Endothelial cell of umbilical vein (primary cell): ENCODE data around the gene ERCC8. TPM values are rescaled to one million over a fixed set of nuclear protein-coding genes. Genes with fewer than 3 reads are reported as not detected.

Source experiments
- BruUV-seq: library from RNA; stranded (reverse); fragments of 400-500 nt; replicated peaks from 2 replicates; lab custom pipeline; 2021; lab: Mats Ljungman, UMichigan
- CTCF ChIA-PET: fragments of 300-600, 350-600 bp; sonication (Branson Sonifier 250); formaldehyde crosslinking; loops from one replicate; lab custom pipeline; 2021; ENCODE audit warnings: antibody characterized with exemption, inconsistent platforms; lab: Charles Lee
- POLR2A ChIA-PET: fragments of 300-600, 350-600 bp; sonication (Branson Sonifier 250); formaldehyde crosslinking; loops from one replicate; lab custom pipeline; 2021; ENCODE audit warnings: antibody characterized with exemption, inconsistent platforms; lab: Charles Lee
- DNase-seq: peaks from one replicate; pipeline ENCODE4 v3.0.0-alpha.2; 2011; ENCODE audit warnings: low read depth, low spot score
- FAIRE-seq: peaks from 2 replicates; lab custom pipeline; 2011; peaks lifted over from hg19 to GRCh38; lab: Jason Lieb, UNC
- H2AFZ ChIP-seq: 2 replicates; pipeline ENCODE4 v1.6.0; 2012; ENCODE audit warnings: low read depth, low read length, control low read depth, inconsistent platforms
- H3K27ac ChIP-seq: 2 replicates; pipeline ENCODE4 v1.5.1; 2011; ENCODE audit warnings: low read depth, mild to moderate bottlenecking, control low read depth, low read length, moderate library complexity; ENCODE audit not compliant: insufficient read depth
- H3K27me3 ChIP-seq, 2 experiments: 2 replicates each; pipeline versions ENCODE4 v1.6.0 to v1.6.1; 2011; ENCODE audit warnings: low read length in 2 of 2, mixed read lengths in 1 of 2; ENCODE audit not compliant: control insufficient read depth in 2 of 2, insufficient read depth in 2 of 2
- H3K36me3 ChIP-seq, 2 experiments: 2 replicates in 1 of 2; 3 replicates in 1 of 2; pipeline ENCODE4 v1.5.1; 2011; ENCODE audit warnings: low read length in 2 of 2, mild to moderate bottlenecking in 1 of 2, moderate library complexity in 1 of 2; ENCODE audit not compliant: control insufficient read depth in 2 of 2, insufficient read depth in 2 of 2; ENCODE audit errors: extremely low read depth in 1 of 2
- H3K4me1 ChIP-seq: 3 replicates; pipeline ENCODE4 v1.5.1; 2011; ENCODE audit warnings: mild to moderate bottlenecking, low read length; ENCODE audit not compliant: control insufficient read depth, insufficient read depth; ENCODE audit errors: extremely low read depth
- H3K4me2 ChIP-seq: 2 replicates; pipeline ENCODE4 v1.6.1; 2011; ENCODE audit warnings: low read length, control low read depth, mixed read lengths; ENCODE audit not compliant: insufficient read depth
- H3K4me3 ChIP-seq, 3 experiments: fragments of 200-600 bp in 1 of 3; sonication (generic), shearing (Covaris generic) in 1 of 3; replicated peaks in 1 of 3; 2 replicates each; pipeline ENCODE4 v1.5.1; 2011 to 2016; ENCODE audit warnings: control low read depth in 3 of 3, low read length in 3 of 3, mild to moderate bottlenecking in 2 of 3, inconsistent platforms in 1 of 3, low read depth in 1 of 3, moderate library complexity in 1 of 3; ENCODE audit not compliant: insufficient read depth in 1 of 3
- H3K79me2 ChIP-seq: 2 replicates; pipeline ENCODE4 v1.6.0; 2012; ENCODE audit warnings: low read length, inconsistent platforms; ENCODE audit not compliant: control insufficient read depth, insufficient read depth
- H3K9ac ChIP-seq: replicated peaks from 2 replicates; pipeline ENCODE3; 2011; ENCODE audit warnings: low read length, control low read depth; ENCODE audit not compliant: insufficient read depth; ENCODE audit errors: extremely low read depth
- H3K9me1 ChIP-seq: replicated peaks from 3 replicates; pipeline ENCODE4 v1.6.0; 2011; ENCODE audit warnings: mild to moderate bottlenecking, low read length; ENCODE audit not compliant: control insufficient read depth, insufficient read depth; ENCODE audit errors: extremely low read depth
- H3K9me3 ChIP-seq: replicated peaks from 2 replicates; pipeline ENCODE4 v1.5.1; 2012; ENCODE audit warnings: low read length, inconsistent platforms; ENCODE audit not compliant: control insufficient read depth, insufficient read depth
- H4K20me1 ChIP-seq: replicated peaks from 2 replicates; pipeline ENCODE3; 2011; ENCODE audit warnings: mild to moderate bottlenecking, low read length; ENCODE audit not compliant: control insufficient read depth, insufficient read depth; ENCODE audit errors: extremely low read depth
- EZH2 ChIP-seq: IDR thresholded peaks from 2 replicates; pipeline ENCODE4 v1.6.1; 2012; ENCODE audit warnings: borderline replicate concordance, low read depth, mild to moderate bottlenecking, moderate library complexity, low read length, inconsistent platforms; ENCODE audit not compliant: severe bottlenecking
- FOS ChIP-seq: IDR thresholded peaks from 2 replicates; pipeline ENCODE4 v1.6.1; 2011; ENCODE audit warnings: mild to moderate bottlenecking, low read length, moderate library complexity, borderline replicate concordance; ENCODE audit not compliant: insufficient read depth
- GATA2 ChIP-seq: IDR thresholded peaks from 2 replicates; pipeline ENCODE4 v1.7.0; 2011; ENCODE audit warnings: low read depth, mild to moderate bottlenecking, moderate library complexity, mixed read lengths, low read length; ENCODE audit not compliant: insufficient read length, insufficient read depth
- JUN ChIP-seq: IDR thresholded peaks from 2 replicates; pipeline ENCODE4 v1.6.1; 2011; ENCODE audit warnings: borderline replicate concordance, low read depth; ENCODE audit not compliant: insufficient read length, insufficient read depth
- MYC ChIP-seq: IDR thresholded peaks from one replicate; pipeline ENCODE4 v1.6.1; 2011; ENCODE audit warnings: mild to moderate bottlenecking, low read depth, low read length
- dilution Hi-C: fragments of 300-500 bp; cut with MboI; formaldehyde crosslinking; loops from one replicate; pipeline ENCODE4 v1.15.0; 2019; ENCODE audit warnings: low sequenced_read_pairs; ENCODE audit not compliant: extremely low pct_ligation_motif_present
- intact Hi-C: fragments of 100-400 bp; cut with micrococcal nuclease; formaldehyde crosslinking; loops from one replicate; pipeline ENCODE4 v1.10.0; 2022
- polyA plus RNA-seq, 4 experiments: library from polyadenylated mRNA; depleted of rRNA in 3 of 4; stranded (reverse) in 3 of 4; unstranded in 1 of 4; fragments of >200 nt; gene quantifications; 2 replicates each; pipeline versions ENCODE4 v1.2.1 to v1.2.3, GENCODE V29; 2011 to 2012; ENCODE audit warnings: missing spikeins in 1 of 4
- total RNA-seq: library from RNA; stranded (reverse); gene quantifications from 2 replicates; pipeline ENCODE4 v1.2.3, GENCODE V29; 2021
- TF ChIP-seq, protein P1 (sequence below), 2 donors: IDR thresholded peaks; 1 replicate in 1 of 2; 2 replicates in 1 of 2; pipeline ENCODE4 v1.5.1; 2011; ENCODE audit warnings: low read length in 2 of 2, mild to moderate bottlenecking in 2 of 2, moderate library complexity in 2 of 2, control low read depth in 1 of 2, inconsistent platforms in 1 of 2, low read depth in 1 of 2; ENCODE audit not compliant: insufficient read depth in 1 of 2; ENCODE audit errors: extremely low read depth in 1 of 2
- TF ChIP-seq, protein P2 (sequence below): IDR thresholded peaks from 2 replicates; pipeline ENCODE4 v1.6.1; 2011; ENCODE audit not compliant: insufficient read depth, insufficient read length

The ERCC8 gene
- total and polyA plus RNA-seq, 2 donors (not counting 3 experiments of a cell fraction or from before 2014, with no cell fraction given): 10.4 to 11.8 TPM

DNA sequence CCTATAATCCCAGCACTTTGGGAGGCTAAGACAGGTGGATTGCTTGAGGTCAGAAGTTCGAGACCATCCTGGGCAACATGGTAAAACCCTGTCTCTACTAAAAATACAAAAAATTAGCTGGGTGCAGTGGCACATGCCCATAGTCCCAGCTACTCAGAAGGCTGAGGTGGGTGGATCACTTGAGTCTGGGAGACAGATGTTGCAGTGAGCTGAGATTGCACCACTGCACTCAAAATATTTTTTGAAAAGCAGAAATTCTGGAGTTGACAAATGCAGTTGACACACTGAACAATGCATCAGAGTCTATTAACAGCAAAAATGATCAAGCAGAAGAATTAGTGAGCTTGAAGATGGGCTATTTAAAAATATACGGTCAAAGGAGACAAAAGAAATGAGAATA is 35.6 kb upstream of the ERCC8 start:
- DNase-seq (no peak), FAIRE-seq (no peak)
- POLR2A ChIA-PET: no interaction called here
- H3K9me3 ChIP-seq: no peaks in the 10 kb centered on the region
- H3K4me1 ChIP-seq: no peaks in the 10 kb centered on the region
- dilution Hi-C loops (no loop called here), intact Hi-C loops (no loop called here)
- H3K4me2 ChIP-seq: no peak overlapping the region
- CTCF ChIA-PET: no interaction called here
- no peak overlapping the region for H2AFZ ChIP-seq
- H3K9ac ChIP-seq: no peak overlapping the region
- no peaks in the 10 kb centered on the region for H3K36me3 ChIP-seq
- no peaks in the 10 kb centered on the region for H3K27me3 ChIP-seq
- H4K20me1 ChIP-seq: no peaks in the 10 kb centered on the region
- no peaks in the 10 kb centered on the region for H3K79me2 ChIP-seq
- H3K27ac ChIP-seq: no peak overlapping the region
- H3K9me1 ChIP-seq: no peaks in the 10 kb centered on the region
- TF ChIP-seq EZH2 (no peak), GATA2 (no peak), MYC (no peak)
- TF ChIP-seq, protein P1, sequence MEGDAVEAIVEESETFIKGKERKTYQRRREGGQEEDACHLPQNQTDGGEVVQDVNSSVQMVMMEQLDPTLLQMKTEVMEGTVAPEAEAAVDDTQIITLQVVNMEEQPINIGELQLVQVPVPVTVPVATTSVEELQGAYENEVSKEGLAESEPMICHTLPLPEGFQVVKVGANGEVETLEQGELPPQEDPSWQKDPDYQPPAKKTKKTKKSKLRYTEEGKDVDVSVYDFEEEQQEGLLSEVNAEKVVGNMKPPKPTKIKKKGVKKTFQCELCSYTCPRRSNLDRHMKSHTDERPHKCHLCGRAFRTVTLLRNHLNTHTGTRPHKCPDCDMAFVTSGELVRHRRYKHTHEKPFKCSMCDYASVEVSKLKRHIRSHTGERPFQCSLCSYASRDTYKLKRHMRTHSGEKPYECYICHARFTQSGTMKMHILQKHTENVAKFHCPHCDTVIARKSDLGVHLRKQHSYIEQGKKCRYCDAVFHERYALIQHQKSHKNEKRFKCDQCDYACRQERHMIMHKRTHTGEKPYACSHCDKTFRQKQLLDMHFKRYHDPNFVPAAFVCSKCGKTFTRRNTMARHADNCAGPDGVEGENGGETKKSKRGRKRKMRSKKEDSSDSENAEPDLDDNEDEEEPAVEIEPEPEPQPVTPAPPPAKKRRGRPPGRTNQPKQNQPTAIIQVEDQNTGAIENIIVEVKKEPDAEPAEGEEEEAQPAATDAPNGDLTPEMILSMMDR (IDR thresholded peaks at IDR 0.05; ENCODE audit: extremely low read depth in 1 of 2, insufficient read depth in 1 of 2, low read depth in 1 of 2, low read length in 2 of 2): no peak
- no peak overlapping the region for H3K4me3 ChIP-seq
- no TSS peak for BruUV-seq

DNA sequence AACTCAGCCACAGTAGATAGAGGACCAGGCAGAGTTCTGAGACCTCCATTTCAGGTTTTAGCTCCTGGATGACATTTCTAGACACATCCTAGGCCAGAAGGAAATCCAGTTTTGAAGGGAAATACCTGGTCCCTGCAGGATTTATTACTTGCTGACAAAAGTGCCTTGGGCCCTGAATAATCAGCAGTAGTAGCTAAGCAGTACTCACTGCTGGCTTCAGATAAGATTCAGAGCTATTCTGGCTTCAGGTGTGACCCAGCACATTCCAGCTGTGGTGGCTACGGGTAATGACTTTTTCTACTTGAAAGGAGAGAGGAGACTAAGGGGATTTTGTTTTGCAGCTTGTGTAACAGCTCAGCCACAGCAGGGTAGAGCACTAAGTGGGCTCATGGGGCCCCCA is 34.1 kb upstream of the ERCC8 start:
- dilution Hi-C loops: no loop called here
- CTCF ChIA-PET: no interaction called here
- FAIRE-seq: no peak

More for the DNA sequence above, 34.1 kb upstream of the ERCC8 start:
- POLR2A ChIA-PET: no interaction called here
- Histone ChIP-seq H3K27ac (no peak overlapping the region), H2AFZ (no peak overlapping the region), H3K27me3 (no peaks in the 10 kb centered on the region), H4K20me1 (no peaks in the 10 kb centered on the region), H3K4me1 (no peaks in the 10 kb centered on the region), H3K4me3 (no peak overlapping the region), H3K9me3 (no peaks in the 10 kb centered on the region), H3K4me2 (no peak overlapping the region), H3K9me1 (no peaks in the 10 kb centered on the region), H3K79me2 (peaks cover 4% of the 10 kb centered on the region), H3K9ac (no peak overlapping the region), H3K36me3 (no peaks in the 10 kb centered on the region)
- intact Hi-C loops: no loop called here
- BruUV-seq: no TSS peak
- DNase-seq: no peak
- TF ChIP-seq, protein P1 (IDR thresholded peaks at IDR 0.05; ENCODE audit: extremely low read depth in 1 of 2, insufficient read depth in 1 of 2, low read depth in 1 of 2, low read length in 2 of 2): no peak
- TF ChIP-seq FOS: no peak
- TF ChIP-seq EZH2: no peak
- no peak for TF ChIP-seq JUN
- TF ChIP-seq, protein P2, sequence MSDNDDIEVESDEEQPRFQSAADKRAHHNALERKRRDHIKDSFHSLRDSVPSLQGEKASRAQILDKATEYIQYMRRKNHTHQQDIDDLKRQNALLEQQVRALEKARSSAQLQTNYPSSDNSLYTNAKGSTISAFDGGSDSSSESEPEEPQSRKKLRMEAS: no peak
